ACHN (cell line): ENCODE measurements around the gene FASTKD2.
"Not testable (repeated sequence)": the region's sequence is repeated elsewhere in the genome, so short reads cannot be mapped to it uniquely, and the experiment has no call there.

ENCODE experiments used
- DNase-seq: peaks from one replicate; pipeline ENCODE4 v3.0.0-alpha.2; 2015
- in situ Hi-C: cut with HindIII; loops from 2 replicates; pipeline ENCODE4 v1.10.0; 2017; ENCODE audit warnings: low sequenced_read_pairs, low pct_ligation_motif_present, low pct_unique_long_range_greater_than_20kb

The FASTKD2 gene

GRCh38 chr2:206783718-206784117 lies 18.3 kb downstream of the FASTKD2 start:
- in situ Hi-C loops: loop anchor here (25.0 kb wide), 1 partner anchor 704 kb away; no protein-coding TSS in a partner anchor
- peak; percentile 35 for DNase-seq

GRCh38 chr2:206784559-206785353 lies 19.4 kb downstream of the FASTKD2 start:
- in situ Hi-C loops: loop anchor here (25.0 kb wide), 1 partner anchor 703 kb away; no protein-coding TSS in a partner anchor
- no peak for DNase-seq

- in situ Hi-C loops: loop anchor here (25.0 kb wide), 1 partner anchor 697 kb away; no protein-coding TSS in a partner anchor
- DNase-seq: no peak
These were observed 25.0 kb downstream of the FASTKD2 start for GRCh38 chr2:206790311-206790935.

- in situ Hi-C loops: loop anchor here (25.0 kb wide), 1 partner anchor 695 kb away; no protein-coding TSS in a partner anchor
These were observed 27.2 kb downstream of the FASTKD2 start for GRCh38 chr2:206792645-206793044.

GRCh38 chr2:206797376-206797775 lies 32.0 kb downstream of the FASTKD2 start:
- no peak for DNase-seq
- in situ Hi-C loops: loop anchor here (25.0 kb wide), 1 partner anchor 690 kb away; no protein-coding TSS in a partner anchor

More at GRCh38 chr2:206792645-206793044, 27.2 kb downstream of the FASTKD2 start:
- no peak for DNase-seq

- DNase-seq: no peak
- in situ Hi-C loops: loop anchor here (25.0 kb wide), 1 partner anchor 689 kb away; no protein-coding TSS in a partner anchor
These were observed 32.6 kb downstream of the FASTKD2 start for GRCh38 chr2:206798000-206798399.

GRCh38 chr2:206799083-206799482 lies 33.7 kb downstream of the FASTKD2 start:
- DNase-seq: no peak
- in situ Hi-C loops: loop anchor here (25.0 kb wide), 1 partner anchor 688 kb away; no protein-coding TSS in a partner anchor

GRCh38 chr2:206800506-206801417 lies 35.4 kb downstream of the FASTKD2 start:
- peak; percentile 76 for DNase-seq
- in situ Hi-C loops: no loop called here

- DNase-seq: no peak
- in situ Hi-C loops: no loop called here
These were observed 36.2 kb downstream of the FASTKD2 start for GRCh38 chr2:206801418-206802189.

- no peak for DNase-seq
- in situ Hi-C loops: no loop called here
These were observed 37.5 kb downstream of the FASTKD2 start for GRCh38 chr2:206802654-206803514.

- DNase-seq: no peak
- in situ Hi-C loops: no loop called here
These were observed 38.9 kb downstream of the FASTKD2 start for GRCh38 chr2:206804326-206804725.

GRCh38 chr2:206805887-206806607 lies 40.6 kb downstream of the FASTKD2 start:
- DNase-seq: no peak
- in situ Hi-C loops: no loop called here

GRCh38 chr2:206807624-206808023 lies 42.2 kb downstream of the FASTKD2 start:
- in situ Hi-C loops, DNase-seq: not testable (repeated sequence)

GRCh38 chr2:206812471-206812870 lies 47.1 kb downstream of the FASTKD2 start:
- in situ Hi-C loops, DNase-seq: not testable (repeated sequence)

GRCh38 chr2:206814498-206814897 lies 49.1 kb downstream of the FASTKD2 start:
- in situ Hi-C loops: no loop called here
- DNase-seq: no peak

- in situ Hi-C loops: no loop called here
- DNase-seq: no peak
These were observed 55.4 kb downstream of the FASTKD2 start for GRCh38 chr2:206820807-206821206.
